Pancreas (tissue), 10 donors: ENCODE measurements around the gene VAV2. TPM values are rescaled to one million over a fixed set of nuclear protein-coding genes. Genes with fewer than 3 reads are reported as not detected.

Experiments
- ATAC-seq, 4 donors: fragments of 200-7000 bp; cut with Tn5 transposase; one replicate each; pipeline versions ENCODE4 v1.8.0 to v1.9.1; 2020; ENCODE audit warnings: mild to moderate bottlenecking in 4 of 4, moderate library complexity in 4 of 4
- DNase-seq, 6 donors: peaks; one replicate each; pipeline ENCODE4 v3.0.0-alpha.2; 2020
- FAIRE-seq: peaks from 2 replicates; lab custom pipeline; 2012; peaks lifted over from hg19 to GRCh38; lab: Jason Lieb, UNC
- H3K27ac ChIP-seq, 4 donors: fragments of 200-600 bp; sonication (generic); 1 replicate in 3 of 4; 2 replicates in 1 of 4; pipeline versions ENCODE4 v1.5.0 to v1.8.0; 2020
- H3K27me3 ChIP-seq, 4 donors: fragments of 200-600 bp; one replicate each; pipeline ENCODE4 v1.8.0; 2021
- H3K36me3 ChIP-seq, 3 donors: fragments of 200-600 bp; sonication (generic) in 1 of 3; one replicate each; pipeline versions ENCODE4 v1.5.0 to v1.8.0; 2020 to 2021
- H3K4me1 ChIP-seq, 3 donors: fragments of 200-600 bp; one replicate each; pipeline ENCODE4 v1.8.0; 2021
- H3K4me3 ChIP-seq, 4 donors: fragments of 200-600 bp; sonication (generic) in 2 of 4; one replicate each; pipeline versions ENCODE4 v1.5.0 to v1.8.0; 2020 to 2021
- H3K9me3 ChIP-seq, 4 donors: fragments of 200-600 bp; one replicate each; pipeline ENCODE4 v1.8.0; 2021
- WGBS, 2 donors: extraction: QIAGEN DNeasy Blood & Tissue Kit; methylation state at CpG; one replicate each; pipeline ENCODE4 v1.1.7; 2013; 5-methylcytosine and 5-hydroxymethylcytosine counted together
- intact Hi-C, 3 donors: fragments of 100-400 bp; cut with DNase I; formaldehyde crosslinking; loops; one replicate each; pipeline versions ENCODE4 v1.11.1 to v1.14.2; 2022
- polyA plus RNA-seq, 2 donors: library from polyadenylated mRNA; stranded (reverse); fragments of 200-250 nt; gene quantifications; one replicate each; pipeline ENCODE4 v1.2.3, GENCODE V29; 2013
- total RNA-seq, 6 donors: library from RNA; stranded (reverse); fragmentation: NEBNext Ultra II Directional in 4 of 6; extraction: Animal tissue kit (Norgen Biotek cat#: 25700) in 4 of 6; gene quantifications; one replicate each; pipeline versions ENCODE4 v1.2.1 to v1.2.4, GENCODE V29; 2021 to 2023
- TF ChIP-seq, protein P1 (sequence below), 4 donors: fragments of 200-600 bp; sonication (generic) in 3 of 4; IDR thresholded peaks; one replicate each; pipeline versions ENCODE4 v1.5.0 to v1.8.0; 2021; ENCODE audit warnings: antibody characterized with exemption in 4 of 4
- donor health status: healthy with polysubstance abuse.
- donor health status: DM: no; HTN: no; CAD: no; lungs with moderate emphysema.
- donor health status: DM: no; HTN: no; CAD: no.
- donor health status: control.
- donor health status: control.
- donor health status: Bipolar disorder and iron deficiency.
- donor health status: DM: yes; HTN: yes; CAD: no.
- donor health status: DM: no; HTN: no; CAD: no.
- donor health status: DM: no; HTN: no; CAD: no.
- donor health status: DM: yes; HTN: yes; CAD: no.

The VAV2 gene
- total and polyA plus RNA-seq, 8 donors = 20.5 to 41.0 (median 33.6) TPM

DNA sequence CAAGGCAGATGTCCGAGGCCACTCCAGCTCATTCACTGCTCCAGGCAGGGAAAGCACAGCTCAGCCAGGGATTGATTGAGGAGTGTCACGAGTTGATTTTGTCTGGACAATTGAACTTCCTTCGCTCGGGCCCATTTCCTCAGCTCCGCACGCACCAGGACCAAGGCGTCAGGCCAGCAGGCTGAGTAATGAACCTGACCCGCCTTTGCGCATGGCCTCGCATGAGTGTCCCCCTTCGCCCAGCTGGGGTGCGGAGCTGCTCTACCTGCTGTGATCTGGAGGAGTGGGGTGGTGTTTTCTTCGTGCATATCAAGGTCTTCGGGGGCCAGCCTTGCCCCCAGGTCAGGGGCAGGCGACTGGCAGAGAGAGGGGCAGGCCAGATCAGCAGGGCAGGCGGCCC lies 44.0 kb downstream of the VAV2 start:
- H3K27ac ChIP-seq = no peak overlapping the region
- TF ChIP-seq, protein P1, sequence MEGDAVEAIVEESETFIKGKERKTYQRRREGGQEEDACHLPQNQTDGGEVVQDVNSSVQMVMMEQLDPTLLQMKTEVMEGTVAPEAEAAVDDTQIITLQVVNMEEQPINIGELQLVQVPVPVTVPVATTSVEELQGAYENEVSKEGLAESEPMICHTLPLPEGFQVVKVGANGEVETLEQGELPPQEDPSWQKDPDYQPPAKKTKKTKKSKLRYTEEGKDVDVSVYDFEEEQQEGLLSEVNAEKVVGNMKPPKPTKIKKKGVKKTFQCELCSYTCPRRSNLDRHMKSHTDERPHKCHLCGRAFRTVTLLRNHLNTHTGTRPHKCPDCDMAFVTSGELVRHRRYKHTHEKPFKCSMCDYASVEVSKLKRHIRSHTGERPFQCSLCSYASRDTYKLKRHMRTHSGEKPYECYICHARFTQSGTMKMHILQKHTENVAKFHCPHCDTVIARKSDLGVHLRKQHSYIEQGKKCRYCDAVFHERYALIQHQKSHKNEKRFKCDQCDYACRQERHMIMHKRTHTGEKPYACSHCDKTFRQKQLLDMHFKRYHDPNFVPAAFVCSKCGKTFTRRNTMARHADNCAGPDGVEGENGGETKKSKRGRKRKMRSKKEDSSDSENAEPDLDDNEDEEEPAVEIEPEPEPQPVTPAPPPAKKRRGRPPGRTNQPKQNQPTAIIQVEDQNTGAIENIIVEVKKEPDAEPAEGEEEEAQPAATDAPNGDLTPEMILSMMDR (IDR thresholded peaks at IDR 0.05) = no peak
- intact Hi-C loops = no loop called here
- H3K4me3 ChIP-seq = no peak overlapping the region
- no peaks in the 10 kb centered on the region for H3K9me3 ChIP-seq
- no peaks in the 10 kb centered on the region for H3K36me3 ChIP-seq
- no peak for FAIRE-seq
- ATAC-seq = no peak
- DNase-seq = peak in 3 of 6 donors; percentile 27 to 46 (median 34)
- no peaks in the 10 kb centered on the region for H3K27me3 ChIP-seq
- WGBS, 2 donors = 83 to 91% methylated on average over 16 of the region's 16 CpGs
- peaks cover 0 to 13% (median 0%) of the 10 kb centered on the region in 3 donors for H3K4me1 ChIP-seq

DNA sequence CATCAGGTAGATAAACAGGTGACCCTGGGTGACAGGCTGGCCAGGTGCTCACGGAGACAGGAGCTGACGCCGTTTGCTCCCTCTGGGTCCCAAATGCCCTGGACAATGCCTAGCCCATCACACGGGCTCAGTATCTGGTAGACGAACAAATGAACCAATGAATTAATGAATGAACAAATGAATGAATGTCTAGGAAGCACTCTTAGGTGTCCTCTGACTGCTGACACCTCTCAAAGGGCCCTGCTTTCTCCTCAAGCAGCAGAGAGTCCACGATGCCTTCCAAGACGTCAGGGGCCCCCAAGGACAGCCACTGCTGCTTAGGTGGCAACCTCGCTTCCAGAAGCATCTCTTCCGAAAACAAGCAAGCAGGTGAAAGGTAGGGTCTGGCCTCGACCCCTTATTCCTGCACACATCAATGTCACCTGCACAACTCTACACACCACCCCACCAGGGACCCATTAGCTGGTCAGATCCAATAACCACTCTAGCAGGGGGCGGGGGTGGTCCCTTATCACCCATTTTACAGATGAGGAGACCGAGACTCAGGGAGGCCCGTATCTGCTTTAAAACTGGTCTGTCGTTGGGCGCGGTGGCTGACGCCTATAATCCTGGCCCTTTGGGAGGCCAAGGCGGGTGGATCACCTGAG lies 45.2 kb downstream of the VAV2 start:
- TF ChIP-seq, protein P1 (IDR thresholded peaks at IDR 0.05) = no peak
- peaks cover 0 to 13% (median 0%) of the 10 kb centered on the region in 3 donors for H3K4me1 ChIP-seq
- H3K36me3 ChIP-seq = no peaks in the 10 kb centered on the region
- intact Hi-C loops = no loop called here
- no peaks in the 10 kb centered on the region for H3K9me3 ChIP-seq
- 85 to 88% methylated on average over 18 of the region's 18 CpGs for WGBS, 2 donors
- no peak for FAIRE-seq
- H3K4me3 ChIP-seq = no peak overlapping the region
- ATAC-seq = no peak
- no peak overlapping the region for H3K27ac ChIP-seq
- DNase-seq = peak in 2 of 6 donors; percentile 8 to 34
- H3K27me3 ChIP-seq = no peaks in the 10 kb centered on the region

DNA sequence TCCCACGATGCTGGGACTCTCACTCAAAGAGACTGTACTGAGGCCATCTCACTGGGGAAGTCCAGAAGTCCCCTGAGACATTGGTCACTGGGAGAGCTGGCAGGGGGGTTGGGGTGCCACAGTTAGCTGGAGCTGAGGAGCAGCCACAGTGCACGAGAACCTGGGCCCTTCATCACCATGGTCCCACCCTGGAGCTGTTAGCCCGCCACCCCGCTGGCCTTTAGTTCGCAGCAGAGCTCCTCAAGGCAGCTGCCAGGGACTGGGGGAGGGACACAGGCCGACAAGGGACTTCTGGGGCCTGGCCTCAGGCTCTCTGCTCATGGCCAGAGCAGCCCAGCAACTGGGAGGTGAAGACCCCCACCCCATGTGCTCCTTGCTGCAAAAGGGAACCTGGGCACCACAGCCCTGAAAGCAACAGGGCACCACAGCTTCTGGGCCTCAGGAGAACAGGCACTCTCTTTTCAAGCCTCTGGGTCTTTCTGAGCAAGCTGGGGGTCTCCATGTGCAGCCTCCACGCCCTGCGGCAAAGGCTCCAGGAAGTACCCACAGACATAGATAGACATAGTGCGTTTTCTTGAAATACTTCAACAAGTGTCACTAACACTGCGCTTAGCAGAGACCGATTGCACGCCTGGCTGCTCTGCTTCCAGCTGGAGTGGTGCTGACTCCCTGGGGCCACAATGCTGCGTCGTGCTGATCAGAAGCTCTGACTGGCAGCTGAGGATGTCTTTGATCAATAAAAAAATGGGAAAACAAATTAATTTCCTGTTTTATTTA lies 46.0 kb downstream of the VAV2 start:
- no peaks in the 10 kb centered on the region for H3K27me3 ChIP-seq
- no peaks in the 10 kb centered on the region for H3K36me3 ChIP-seq
- peaks cover 0 to 13% (median 0%) of the 10 kb centered on the region in 3 donors for H3K4me1 ChIP-seq
- H3K4me3 ChIP-seq = no peak overlapping the region
- FAIRE-seq = no peak
- TF ChIP-seq, protein P1 (IDR thresholded peaks at IDR 0.05) = no peak
- no peak for ATAC-seq
- WGBS, 2 donors = 92 to 93% methylated on average over 14 of the region's 14 CpGs
- H3K27ac ChIP-seq = no peak overlapping the region
- DNase-seq = peak in 3 of 6 donors; percentile 23 to 48 (median 45)
- no peaks in the 10 kb centered on the region for H3K9me3 ChIP-seq
- intact Hi-C loops = no loop called here

DNA sequence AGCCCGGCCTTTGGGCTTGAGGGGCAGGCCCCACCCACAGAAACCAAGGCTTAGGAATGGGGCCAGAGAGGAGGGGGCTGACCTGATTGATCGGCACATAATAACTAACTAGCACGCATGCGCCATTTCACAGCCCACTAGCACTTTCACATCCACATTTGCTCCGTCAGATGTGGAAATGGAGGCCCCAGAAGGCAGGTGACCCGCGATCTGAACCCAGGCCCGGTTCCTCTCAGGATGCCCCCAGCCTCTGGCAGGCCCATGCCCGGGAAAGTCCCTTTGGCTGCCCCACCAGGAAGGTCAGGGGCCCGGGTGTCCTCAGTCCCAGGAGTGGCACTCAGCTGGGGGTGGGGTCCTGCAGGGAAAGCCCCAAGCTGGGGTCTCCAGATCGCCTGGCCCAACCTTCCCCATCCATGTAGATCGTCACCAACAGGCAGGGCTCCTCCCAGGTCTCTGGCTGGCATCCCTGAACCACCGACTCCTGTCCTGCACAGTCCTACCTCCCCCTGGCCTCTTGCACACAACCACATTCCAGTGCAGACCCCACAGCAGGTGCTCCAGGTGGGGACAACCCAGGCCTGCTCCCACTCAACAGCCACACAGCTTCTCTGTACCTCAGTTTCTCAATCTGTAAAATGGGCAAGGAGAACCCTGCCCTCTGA lies 46.7 kb downstream of the VAV2 start:
- TF ChIP-seq, protein P1 (IDR thresholded peaks at IDR 0.05) = no peak
- peak in 3 of 6 donors; percentile 28 to 68 (median 51) for DNase-seq
- H3K27me3 ChIP-seq = no peaks in the 10 kb centered on the region
- no peak overlapping the region for H3K27ac ChIP-seq
- intact Hi-C loops = no loop called here
- H3K4me3 ChIP-seq = no peak overlapping the region
- 82 to 92% methylated on average over 13 of the region's 13 CpGs for WGBS, 2 donors
- no peak for FAIRE-seq
- ATAC-seq = no peak
- H3K4me1 ChIP-seq = peaks cover 0 to 13% (median 0%) of the 10 kb centered on the region in 3 donors
- H3K36me3 ChIP-seq = no peaks in the 10 kb centered on the region
- no peaks in the 10 kb centered on the region for H3K9me3 ChIP-seq
